Stimulated activated naive CD4-positive, alpha-beta T cell (primary cell): ENCODE results near the gene STK39.

Experiments
- DNase-seq, 6 experiments: peaks; one replicate each; lab custom pipeline; 2025; lab: John Stamatoyannopoulos, UW

Gene STK39

DNA sequence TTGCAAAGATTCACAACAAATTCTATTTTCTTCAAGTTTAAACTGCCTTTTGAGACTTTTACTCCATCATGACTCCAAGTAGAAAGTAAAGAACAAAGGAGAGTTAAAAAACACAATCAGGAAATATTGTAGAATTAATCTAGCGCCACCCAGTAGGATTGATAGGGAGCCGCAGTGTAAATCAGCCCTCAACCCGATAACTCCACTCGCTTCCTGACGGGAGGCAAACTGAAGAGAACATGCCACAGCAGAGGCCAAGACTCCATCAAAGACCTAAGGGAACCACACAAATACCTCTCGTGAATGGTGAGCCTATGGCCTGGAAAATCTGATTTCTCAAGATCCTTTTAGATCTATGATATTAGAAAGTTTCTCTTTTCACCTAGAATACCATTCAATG lies 319.0 kb downstream of the STK39 start:
- no peak for DNase-seq

DNA sequence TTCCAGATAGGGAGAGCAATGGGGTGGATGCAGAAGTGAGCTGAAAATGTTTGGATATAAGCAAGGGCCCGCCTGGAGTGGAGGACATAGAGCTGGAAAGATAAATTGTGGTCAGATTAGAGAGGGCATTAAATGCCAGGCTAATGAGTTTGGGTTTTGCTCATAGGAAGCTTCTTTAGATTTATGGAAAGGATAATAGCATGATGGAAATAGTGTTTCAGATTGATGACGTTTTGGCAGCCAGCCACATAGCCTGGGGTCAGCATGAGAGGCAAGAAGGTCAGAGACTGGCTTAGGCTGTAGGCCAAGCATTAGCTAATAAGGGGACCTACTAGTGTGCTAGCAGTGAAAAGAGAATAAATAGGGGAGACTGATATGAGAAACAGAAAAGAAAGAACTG lies 321.6 kb downstream of the STK39 start:
- no peak for DNase-seq

DNA sequence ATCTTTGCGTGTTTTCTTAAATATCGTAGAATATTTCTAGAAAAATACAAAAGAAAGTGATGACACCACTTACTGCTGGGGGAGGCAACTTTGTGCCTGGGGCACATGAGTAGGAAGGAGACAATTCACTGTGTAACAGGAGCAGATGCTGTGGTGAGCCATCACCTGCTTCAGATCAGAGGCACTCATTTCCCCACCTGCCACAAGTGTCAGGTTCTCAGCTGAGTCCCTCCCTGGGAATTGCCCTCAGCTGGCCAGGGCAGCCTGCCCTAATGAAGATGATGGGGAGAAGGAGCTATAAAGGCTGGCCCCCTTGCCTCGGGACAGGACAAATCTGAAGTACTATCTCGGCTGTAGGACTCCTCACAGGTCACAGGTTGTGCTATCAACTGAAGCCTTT lies 322.8 kb downstream of the STK39 start:
- DNase-seq, result no peak

DNA sequence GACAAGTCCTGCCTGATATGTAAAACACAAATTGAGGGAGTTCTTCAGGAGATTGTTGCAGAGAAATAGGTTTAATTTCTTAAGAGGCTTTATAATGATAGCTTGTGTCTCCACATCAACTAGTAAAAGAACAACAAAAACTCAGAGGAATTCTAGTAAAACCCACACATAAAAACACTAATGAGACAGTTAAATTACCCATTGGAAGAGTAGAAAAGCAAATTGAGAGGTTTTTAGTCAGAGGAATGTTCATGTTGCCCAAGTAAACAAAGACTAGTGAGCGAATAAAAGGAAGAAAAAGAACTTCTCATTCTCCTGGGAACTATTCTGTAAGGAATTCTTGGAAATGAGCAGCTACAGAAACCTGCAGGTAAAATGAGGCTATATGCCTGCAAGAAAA lies 330.6 kb downstream of the STK39 start:
- DNase-seq, result no peak

DNA sequence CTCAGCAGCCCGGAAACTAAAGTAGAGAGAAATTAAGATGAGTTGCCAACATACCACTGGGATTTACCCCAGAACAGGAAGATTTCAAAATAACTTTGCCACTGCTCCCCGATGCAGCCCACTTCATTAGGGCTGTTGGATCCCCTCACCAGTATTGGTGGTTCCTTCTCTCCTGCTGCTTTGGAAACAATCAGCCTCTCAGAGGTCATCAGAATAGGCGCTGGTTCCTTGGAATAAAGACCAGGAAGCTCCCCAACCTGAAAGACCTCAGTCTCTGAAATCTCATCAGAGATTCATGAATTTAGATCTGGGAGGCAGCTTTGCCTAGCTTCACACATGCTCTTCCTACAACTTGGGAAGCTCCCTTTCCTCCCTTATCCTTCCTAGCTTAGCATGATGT lies 332.4 kb downstream of the STK39 start:
- DNase-seq, result no peak

DNA sequence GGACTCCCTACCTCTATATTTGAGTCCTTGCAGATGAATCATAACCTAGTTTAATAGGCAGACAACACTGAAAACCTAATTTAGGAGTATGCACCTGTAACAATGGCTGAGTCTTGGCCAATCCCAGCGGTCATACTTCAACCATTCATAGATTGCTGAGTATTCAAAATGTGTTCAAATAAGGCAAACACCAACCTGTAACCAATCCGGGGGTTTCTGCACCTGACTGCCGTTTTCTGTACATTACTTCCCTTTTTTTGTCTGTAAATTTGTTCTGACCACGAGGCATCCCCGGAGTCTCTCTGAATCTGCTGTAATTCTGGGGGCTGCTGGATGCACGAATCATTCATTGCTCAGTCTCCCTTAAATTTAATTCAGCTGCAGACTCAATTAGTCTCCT lies 338.6 kb downstream of the STK39 start:
- DNase-seq, result no peak

DNA sequence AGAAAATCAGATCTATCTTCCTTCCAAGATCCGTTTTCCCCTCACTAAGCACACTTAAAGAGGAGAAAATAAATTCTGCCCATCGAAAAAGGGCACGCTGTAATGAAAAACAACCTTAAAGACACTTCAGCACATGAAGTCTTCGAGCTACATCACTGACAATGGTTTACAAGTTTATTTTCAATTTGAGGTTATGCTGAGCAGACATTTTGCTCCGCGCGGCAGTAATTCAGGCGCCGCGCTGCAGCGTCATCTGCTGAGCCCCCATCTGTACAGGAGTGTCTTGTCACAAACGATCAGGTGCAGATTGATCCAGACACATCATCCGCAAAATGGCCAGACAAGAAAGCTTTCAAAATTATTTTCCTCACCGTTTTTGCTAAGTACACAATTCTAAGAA lies 341.7 kb downstream of the STK39 start:
- no peak for DNase-seq
